COLO668 (cell line): ENCODE measurements around the gene HRH1.

ENCODE experiments used
- DNase-seq: peaks from one replicate; lab custom pipeline; 2025; ENCODE audit not compliant: unreplicated experiment; lab: John Stamatoyannopoulos, UW

The HRH1 gene

GRCh38 chr3:11275926-11276325, 121.6 kb downstream of the HRH1 start:
- no peak for DNase-seq

- DNase-seq, result no peak
Measured at GRCh38 chr3:11276901-11277300, 122.6 kb downstream of the HRH1 start.

- DNase-seq, result no peak
Measured at GRCh38 chr3:11282250-11283138, 128.2 kb downstream of the HRH1 start.

- no peak for DNase-seq
Measured at GRCh38 chr3:11283139-11283475, 128.8 kb downstream of the HRH1 start.

GRCh38 chr3:11284011-11284410, 129.7 kb downstream of the HRH1 start:
- no peak for DNase-seq

- no peak for DNase-seq
Measured at GRCh38 chr3:11285471-11285870, 131.2 kb downstream of the HRH1 start.

- no peak for DNase-seq
Measured at GRCh38 chr3:11287404-11287803, 133.1 kb downstream of the HRH1 start.

- no peak for DNase-seq
Measured at GRCh38 chr3:11288021-11288491, 133.8 kb downstream of the HRH1 start.

- no peak for DNase-seq
Measured at GRCh38 chr3:11288786-11289637, 134.7 kb downstream of the HRH1 start.

- DNase-seq, result no peak
Measured at GRCh38 chr3:11289864-11290263, 135.6 kb downstream of the HRH1 start.

- DNase-seq, result no peak
Measured at GRCh38 chr3:11290743-11291680, 136.7 kb downstream of the HRH1 start.

GRCh38 chr3:11291808-11292207, 137.5 kb downstream of the HRH1 start:
- peak; percentile 54 for DNase-seq

GRCh38 chr3:11297126-11297525, 142.8 kb downstream of the HRH1 start:
- no peak for DNase-seq

- no peak for DNase-seq
Measured at GRCh38 chr3:11300970-11301369, 146.7 kb downstream of the HRH1 start.

- no peak for DNase-seq
Measured at GRCh38 chr3:11302444-11302843, 148.2 kb downstream of the HRH1 start.

GRCh38 chr3:11304175-11304574, 149.9 kb downstream of the HRH1 start:
- DNase-seq, result no peak

GRCh38 chr3:11305509-11305908, 151.2 kb downstream of the HRH1 start:
- no peak for DNase-seq

GRCh38 chr3:11306817-11307589, 152.7 kb downstream of the HRH1 start:
- no peak for DNase-seq

- no peak for DNase-seq
Measured at GRCh38 chr3:11307830-11308432, 153.6 kb downstream of the HRH1 start.

- DNase-seq, result no peak
Measured at GRCh38 chr3:11310258-11310657, 156.0 kb downstream of the HRH1 start.
